HFFc6 (cell line): ENCODE measurements around the gene MRPS2. TPM values are rescaled to one million over a fixed set of nuclear protein-coding genes. Genes with fewer than 3 reads are reported as not detected.
A peak's percentile ranks its signal among the peaks of the same experiment; 100 is the strongest.

Source experiments
- DNase-seq: peaks from one replicate; pipeline ENCODE4 v3.0.0-alpha.2; 2018
- H3K27ac Mint-ChIP-seq: 2 replicates; pipeline ENCODE4 v1.8.0; 2020; ENCODE audit warnings: mild to moderate bottlenecking, mixed read lengths
- H3K27me3 Mint-ChIP-seq: 2 replicates; pipeline ENCODE4 v1.8.0; 2021; ENCODE audit warnings: mild to moderate bottlenecking, moderate library complexity, mixed read lengths; ENCODE audit not compliant: insufficient read depth
- H3K36me3 Mint-ChIP-seq: 2 replicates; pipeline ENCODE4 v1.8.0; 2021; ENCODE audit warnings: low read depth, mixed read lengths
- H3K4me1 Mint-ChIP-seq: 2 replicates; pipeline ENCODE4 v1.8.0; 2020; ENCODE audit warnings: low read depth, mixed read lengths
- H3K4me3 Mint-ChIP-seq: 2 replicates; pipeline ENCODE4 v1.8.0; 2020; ENCODE audit warnings: mild to moderate bottlenecking, moderate library complexity, mixed read lengths
- H3K9me3 Mint-ChIP-seq: 2 replicates; pipeline ENCODE4 v1.8.0; 2020; ENCODE audit warnings: mild to moderate bottlenecking, mixed read lengths
- CTCF ChIP-seq: fragments of 200-600 bp; sonication (generic); IDR thresholded peaks from 2 replicates; pipeline ENCODE4 v1.5.0; 2021; ENCODE audit warnings: antibody characterized with exemption, mild to moderate bottlenecking
- total RNA-seq, 6 experiments: library from RNA; stranded (reverse); fragmentation: NEBNext Ultra II Directional; extraction: Animal tissue kit (Norgen Biotek cat#: 25700); gene quantifications; 2 replicates in 1 of 6; 3 replicates in 5 of 6; pipeline ENCODE4 v1.2.3, GENCODE V29; 2021

The MRPS2 gene
- total RNA-seq, 6 experiments from 2014 or later, result 37.5 to 43.3 (median 38.6) TPM

GRCh38 chr9:135503371-135504261 lies 3.1 kb downstream of the MRPS2 start:
- H3K27me3 Mint-ChIP-seq, result peaks cover 2% of the 10 kb centered on the region
- H3K36me3 Mint-ChIP-seq, result peaks cover 4% of the 10 kb centered on the region; the same call in 1 of the 2 replicates
- H3K27ac Mint-ChIP-seq, result no peak overlapping the region
- 0 out of 2 replicates have a peak, but pooled peaks cover 7% of the 10 kb centered on the region for H3K4me1 Mint-ChIP-seq
- DNase-seq, result no peak
- no peaks in the 10 kb centered on the region for H3K9me3 Mint-ChIP-seq
- TF ChIP-seq CTCF, result 0 out of 2 replicates have a peak, but pooled peaks have one; percentile 12
- H3K4me3 Mint-ChIP-seq, result no peak overlapping the region

GRCh38 chr9:135504262-135505243 lies 4.1 kb downstream of the MRPS2 start:
- peak; percentile 51 for DNase-seq
- H3K4me1 Mint-ChIP-seq, result 0 out of 2 replicates have a peak, but pooled peaks cover 7% of the 10 kb centered on the region
- no peak overlapping the region for H3K4me3 Mint-ChIP-seq
- peaks cover 4% of the 10 kb centered on the region; the same call in 1 of the 2 replicates for H3K36me3 Mint-ChIP-seq
- no peak overlapping the region for H3K27ac Mint-ChIP-seq
- peak; percentile 88 for TF ChIP-seq CTCF
- H3K27me3 Mint-ChIP-seq, result peaks cover 2% of the 10 kb centered on the region
- no peaks in the 10 kb centered on the region for H3K9me3 Mint-ChIP-seq

GRCh38 chr9:135505406-135506187 lies 5.1 kb downstream of the MRPS2 start:
- no peak for DNase-seq
- 0 out of 2 replicates have a peak, but pooled peaks cover 7% of the 10 kb centered on the region for H3K4me1 Mint-ChIP-seq
- no peak for TF ChIP-seq CTCF
- no peaks in the 10 kb centered on the region for H3K9me3 Mint-ChIP-seq
- no peak overlapping the region for H3K4me3 Mint-ChIP-seq
- H3K27ac Mint-ChIP-seq, result no peak overlapping the region
- peaks cover 4% of the 10 kb centered on the region; the same call in 1 of the 2 replicates for H3K36me3 Mint-ChIP-seq
- peaks cover 2% of the 10 kb centered on the region; the same call in 1 of the 2 replicates for H3K27me3 Mint-ChIP-seq

- no peak for TF ChIP-seq CTCF
- Mint-ChIP-seq H3K27ac (no peak overlapping the region), H3K27me3 (peaks cover 2% of the 10 kb centered on the region; the same call in 1 of the 2 replicates), H3K9me3 (no peaks in the 10 kb centered on the region), H3K36me3 (peaks cover 4% of the 10 kb centered on the region; the same call in 1 of the 2 replicates), H3K4me1 (peaks cover 14% of the 10 kb centered on the region), H3K4me3 (no peak overlapping the region)
- no peak for DNase-seq
Measured at GRCh38 chr9:135506327-135507103, 6.0 kb downstream of the MRPS2 start.
